ENCODE measurements around the gene OVCA2. TPM values are rescaled to one million over a fixed set of nuclear protein-coding genes. Genes with fewer than 3 reads are reported as not detected.

The OVCA2 gene
- total RNA-seq, 1 experiment from 2014 or later: 27.3 TPM

DNA sequence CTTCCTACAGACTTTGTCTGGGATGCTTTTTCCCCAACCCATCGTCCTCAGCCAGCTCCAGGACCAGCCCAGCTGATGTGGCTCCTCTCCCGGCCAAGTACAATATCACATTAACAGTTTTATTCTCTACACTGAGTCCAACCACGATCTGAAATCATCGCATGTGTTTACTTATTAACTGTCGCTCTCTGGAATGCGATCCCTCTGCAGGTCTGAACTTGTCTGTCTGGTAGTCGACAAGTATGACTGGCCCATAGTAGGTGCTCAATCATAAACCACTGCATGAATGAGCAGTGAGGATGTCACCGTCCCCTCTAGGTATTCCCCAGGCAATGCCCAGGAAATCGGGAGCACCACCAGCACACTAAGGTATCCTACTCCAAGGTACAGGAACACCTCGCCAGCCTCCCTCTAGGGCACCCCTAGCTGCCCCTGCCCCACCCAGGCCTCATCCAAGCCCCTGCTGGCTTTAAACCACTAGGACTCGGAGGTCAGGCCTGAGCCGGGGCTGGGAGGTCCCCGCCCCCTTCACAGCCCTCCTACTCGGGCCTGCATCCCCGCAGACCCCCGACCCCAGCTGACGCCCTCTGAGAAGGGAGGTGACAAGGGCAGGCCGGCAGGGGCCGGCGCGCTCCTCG, 44.4 kb upstream of the OVCA2 start (continued):
- TF ChIP-seq, protein P1, sequence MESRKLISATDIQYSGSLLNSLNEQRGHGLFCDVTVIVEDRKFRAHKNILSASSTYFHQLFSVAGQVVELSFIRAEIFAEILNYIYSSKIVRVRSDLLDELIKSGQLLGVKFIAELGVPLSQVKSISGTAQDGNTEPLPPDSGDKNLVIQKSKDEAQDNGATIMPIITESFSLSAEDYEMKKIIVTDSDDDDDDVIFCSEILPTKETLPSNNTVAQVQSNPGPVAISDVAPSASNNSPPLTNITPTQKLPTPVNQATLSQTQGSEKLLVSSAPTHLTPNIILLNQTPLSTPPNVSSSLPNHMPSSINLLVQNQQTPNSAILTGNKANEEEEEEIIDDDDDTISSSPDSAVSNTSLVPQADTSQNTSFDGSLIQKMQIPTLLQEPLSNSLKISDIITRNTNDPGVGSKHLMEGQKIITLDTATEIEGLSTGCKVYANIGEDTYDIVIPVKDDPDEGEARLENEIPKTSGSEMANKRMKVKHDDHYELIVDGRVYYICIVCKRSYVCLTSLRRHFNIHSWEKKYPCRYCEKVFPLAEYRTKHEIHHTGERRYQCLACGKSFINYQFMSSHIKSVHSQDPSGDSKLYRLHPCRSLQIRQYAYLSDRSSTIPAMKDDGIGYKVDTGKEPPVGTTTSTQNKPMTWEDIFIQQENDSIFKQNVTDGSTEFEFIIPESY (IDR thresholded peaks at IDR 0.05; ENCODE audit: extremely low read depth, insufficient replicate concordance, low read length): no peak
- TF ChIP-seq EGR1 (IDR thresholded peaks at IDR 0.05; ENCODE audit: low read depth): no peak

DNA sequence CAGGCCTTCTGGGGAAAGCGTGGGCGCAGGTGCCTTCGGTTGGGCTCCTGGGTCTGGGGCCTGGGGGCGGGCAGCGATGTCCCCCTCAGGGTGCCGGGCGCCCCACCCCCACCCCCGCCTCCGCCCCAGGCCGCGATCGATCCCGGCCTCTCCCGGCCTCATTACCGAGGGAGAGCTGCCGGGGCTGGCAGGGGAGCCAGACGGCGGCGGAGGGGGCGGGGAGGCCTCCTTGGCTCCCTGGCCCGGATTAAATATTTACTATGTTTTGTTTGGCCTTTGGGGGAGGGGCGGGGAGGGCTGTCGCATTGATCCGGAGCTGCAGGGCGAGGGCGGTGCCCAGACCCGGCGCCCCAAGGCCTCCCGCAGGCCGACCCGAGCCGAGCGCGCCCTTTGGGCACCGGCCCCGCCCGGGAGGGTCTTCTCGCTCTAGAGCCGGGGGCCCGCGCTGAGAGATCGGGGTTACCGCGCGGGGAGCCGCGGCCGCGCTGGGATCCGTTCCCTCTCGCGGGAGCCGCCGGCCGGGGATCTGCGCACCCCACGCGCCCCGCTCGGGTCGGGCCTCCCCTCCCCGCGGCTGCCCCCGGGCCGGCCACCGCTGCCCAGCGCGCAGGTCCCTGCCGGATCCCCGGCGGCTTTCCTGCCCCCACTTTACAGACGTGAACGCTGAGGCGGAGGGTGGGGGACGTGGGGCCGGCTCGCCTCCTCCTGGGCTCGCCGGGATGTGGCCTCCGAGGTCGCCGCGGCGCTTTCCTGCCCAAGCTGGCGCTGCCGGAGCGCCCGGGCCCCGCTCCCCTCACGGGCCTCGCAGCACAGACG, 43.7 kb upstream of the OVCA2 start:
- Histone ChIP-seq H3K4me2 (ENCODE audit: low read length) (peak overlapping the region; percentile 27; the same call in 1 of the 2 replicates), H3K27me3 (ENCODE audit: insufficient read depth, low read length) (no peaks in the 10 kb centered on the region), H3K79me2 (ENCODE audit: insufficient read depth, low read length) (no peaks in the 10 kb centered on the region), H3K9me3 (ENCODE audit: control insufficient read depth in 1 of 2, insufficient read depth in 1 of 2, low read depth in 1 of 2, low read length in 2 of 2) (no peaks in the 10 kb centered on the region), H2AFZ (ENCODE audit: low read depth, low read length, poor library complexity, severe bottlenecking) (no peak overlapping the region), H3K9ac (ENCODE audit: low read length) (no peak overlapping the region), H3K4me1 (ENCODE audit: control insufficient read depth in 1 of 2, insufficient read depth in 2 of 2, low read length in 2 of 2) (peaks cover 11 to 20% of the 10 kb centered on the region in 2 experiments; a peak in 3 of 4 replicates), H3K4me3 (replicated peaks in 1 of 2; ENCODE audit: low read depth in 1 of 2, low read length in 2 of 2) (no peak overlapping the region), H4K20me1 (ENCODE audit: insufficient read depth) (no peaks in the 10 kb centered on the region), H3K36me3 (ENCODE audit: control insufficient read depth in 1 of 2, insufficient read depth in 2 of 2, low read length in 2 of 2) (no peaks in the 10 kb centered on the region), H3K9me2 (ENCODE audit: insufficient read depth) (no peaks in the 10 kb centered on the region), H3K27ac (ENCODE audit: low read depth, low read length) (no peak overlapping the region)
- ChIA-PET POLR2A (no interaction called here), CTCF (no interaction called here), RAD21 (ENCODE audit: low non-redundant PET in 1 of 2, low total read pairs in 2 of 2, uncharacterized antibody in 2 of 2, unreplicated experiment in 2 of 2) (no interaction called here)
- no TSS peak for BruUV-seq (replicated peaks)
- TF ChIP-seq EGR1 (IDR thresholded peaks at IDR 0.05; ENCODE audit: low read depth) (no peak), RAD21 (IDR thresholded peaks at IDR 0.05; ENCODE audit: low read depth) (no peak), ELF1 (IDR thresholded peaks at IDR 0.05; ENCODE audit: borderline replicate concordance, low read depth) (no peak), SP1 (IDR thresholded peaks at IDR 0.05; ENCODE audit: low read depth) (no peak), JUND (IDR thresholded peaks at IDR 0.05) (no peak), ZFX (IDR thresholded peaks at IDR 0.05) (no peak), POLR2A (IDR thresholded peaks at IDR 0.05; ENCODE audit: borderline replicate concordance, extremely low read depth, insufficient read depth, insufficient read length) (no peak), CEBPB (IDR thresholded peaks at IDR 0.05; ENCODE audit: low read depth) (no peak), ZNF274 (IDR thresholded peaks at IDR 0.05; ENCODE audit: low read depth, low read length) (no peak)
- TF ChIP-seq, protein P2, sequence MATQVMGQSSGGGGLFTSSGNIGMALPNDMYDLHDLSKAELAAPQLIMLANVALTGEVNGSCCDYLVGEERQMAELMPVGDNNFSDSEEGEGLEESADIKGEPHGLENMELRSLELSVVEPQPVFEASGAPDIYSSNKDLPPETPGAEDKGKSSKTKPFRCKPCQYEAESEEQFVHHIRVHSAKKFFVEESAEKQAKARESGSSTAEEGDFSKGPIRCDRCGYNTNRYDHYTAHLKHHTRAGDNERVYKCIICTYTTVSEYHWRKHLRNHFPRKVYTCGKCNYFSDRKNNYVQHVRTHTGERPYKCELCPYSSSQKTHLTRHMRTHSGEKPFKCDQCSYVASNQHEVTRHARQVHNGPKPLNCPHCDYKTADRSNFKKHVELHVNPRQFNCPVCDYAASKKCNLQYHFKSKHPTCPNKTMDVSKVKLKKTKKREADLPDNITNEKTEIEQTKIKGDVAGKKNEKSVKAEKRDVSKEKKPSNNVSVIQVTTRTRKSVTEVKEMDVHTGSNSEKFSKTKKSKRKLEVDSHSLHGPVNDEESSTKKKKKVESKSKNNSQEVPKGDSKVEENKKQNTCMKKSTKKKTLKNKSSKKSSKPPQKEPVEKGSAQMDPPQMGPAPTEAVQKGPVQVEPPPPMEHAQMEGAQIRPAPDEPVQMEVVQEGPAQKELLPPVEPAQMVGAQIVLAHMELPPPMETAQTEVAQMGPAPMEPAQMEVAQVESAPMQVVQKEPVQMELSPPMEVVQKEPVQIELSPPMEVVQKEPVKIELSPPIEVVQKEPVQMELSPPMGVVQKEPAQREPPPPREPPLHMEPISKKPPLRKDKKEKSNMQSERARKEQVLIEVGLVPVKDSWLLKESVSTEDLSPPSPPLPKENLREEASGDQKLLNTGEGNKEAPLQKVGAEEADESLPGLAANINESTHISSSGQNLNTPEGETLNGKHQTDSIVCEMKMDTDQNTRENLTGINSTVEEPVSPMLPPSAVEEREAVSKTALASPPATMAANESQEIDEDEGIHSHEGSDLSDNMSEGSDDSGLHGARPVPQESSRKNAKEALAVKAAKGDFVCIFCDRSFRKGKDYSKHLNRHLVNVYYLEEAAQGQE (IDR thresholded peaks at IDR 0.05; ENCODE audit: low read depth): no peak
- TF ChIP-seq, protein P3, sequence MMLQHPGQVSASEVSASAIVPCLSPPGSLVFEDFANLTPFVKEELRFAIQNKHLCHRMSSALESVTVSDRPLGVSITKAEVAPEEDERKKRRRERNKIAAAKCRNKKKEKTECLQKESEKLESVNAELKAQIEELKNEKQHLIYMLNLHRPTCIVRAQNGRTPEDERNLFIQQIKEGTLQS (IDR thresholded peaks at IDR 0.05): no peak
- TF ChIP-seq, protein P1 (IDR thresholded peaks at IDR 0.05; ENCODE audit: extremely low read depth, insufficient replicate concordance, low read length): no peak
- TF ChIP-seq, protein P4, sequence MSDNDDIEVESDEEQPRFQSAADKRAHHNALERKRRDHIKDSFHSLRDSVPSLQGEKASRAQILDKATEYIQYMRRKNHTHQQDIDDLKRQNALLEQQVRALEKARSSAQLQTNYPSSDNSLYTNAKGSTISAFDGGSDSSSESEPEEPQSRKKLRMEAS (IDR thresholded peaks at IDR 0.05): no peak
- no peak for ATAC-seq
- DNase-seq (ENCODE audit: low read depth, low spot score): no peak
- intact Hi-C loops (cut with micrococcal nuclease): no loop called here

Data from HCT116 (cell line).